Stomach (tissue), 4 donors: ENCODE measurements around the gene VASH1.

Source experiments
- POLR2AphosphoS5 ChIP-seq, 3 donors: sonication (generic); formaldehyde crosslinking; IDR thresholded peaks; one replicate each; pipeline ENCODE4 v1.6.1; 2016; ENCODE audit warnings: antibody characterized with exemption in 3 of 3
- TF ChIP-seq, protein P1 (sequence below), 7 experiments: fragments of 450-650 bp in 4 of 7; fragments of 200-600 bp in 3 of 7; sonication (generic) in 3 of 7; IDR thresholded peaks; one replicate each; pipeline ENCODE4 v1.5.1; 2016 to 2019; ENCODE audit warnings: antibody characterized with exemption in 7 of 7, control low read depth in 2 of 7, mild to moderate bottlenecking in 1 of 7

DNA sequence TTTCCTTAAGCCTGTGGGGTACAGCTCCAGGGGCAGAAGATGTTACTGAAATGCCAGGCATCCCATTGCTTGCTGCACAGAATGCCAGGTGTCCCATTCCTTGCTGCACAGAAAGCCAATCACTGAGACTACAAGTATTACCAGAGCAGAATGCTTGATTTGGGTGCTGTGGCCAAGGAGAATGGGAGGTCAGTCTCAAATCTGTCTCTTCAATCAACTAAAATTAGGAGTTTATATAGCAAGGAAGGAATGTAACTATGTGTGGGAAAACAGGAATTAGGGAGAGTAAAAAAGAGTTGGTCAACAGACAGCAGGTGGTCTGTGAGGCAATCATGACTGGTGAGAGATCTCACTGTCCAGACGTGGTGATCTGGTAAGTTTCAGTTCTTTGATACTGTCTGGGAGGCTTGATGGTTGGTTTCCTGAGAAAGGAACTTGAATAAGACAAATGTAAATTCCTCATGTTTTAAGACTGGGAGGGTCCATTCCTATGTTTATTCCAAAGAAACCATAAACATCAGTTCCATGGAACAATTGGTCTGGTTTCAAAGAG, 31.2 kb upstream of the VASH1 start:
- TF ChIP-seq, protein P1, sequence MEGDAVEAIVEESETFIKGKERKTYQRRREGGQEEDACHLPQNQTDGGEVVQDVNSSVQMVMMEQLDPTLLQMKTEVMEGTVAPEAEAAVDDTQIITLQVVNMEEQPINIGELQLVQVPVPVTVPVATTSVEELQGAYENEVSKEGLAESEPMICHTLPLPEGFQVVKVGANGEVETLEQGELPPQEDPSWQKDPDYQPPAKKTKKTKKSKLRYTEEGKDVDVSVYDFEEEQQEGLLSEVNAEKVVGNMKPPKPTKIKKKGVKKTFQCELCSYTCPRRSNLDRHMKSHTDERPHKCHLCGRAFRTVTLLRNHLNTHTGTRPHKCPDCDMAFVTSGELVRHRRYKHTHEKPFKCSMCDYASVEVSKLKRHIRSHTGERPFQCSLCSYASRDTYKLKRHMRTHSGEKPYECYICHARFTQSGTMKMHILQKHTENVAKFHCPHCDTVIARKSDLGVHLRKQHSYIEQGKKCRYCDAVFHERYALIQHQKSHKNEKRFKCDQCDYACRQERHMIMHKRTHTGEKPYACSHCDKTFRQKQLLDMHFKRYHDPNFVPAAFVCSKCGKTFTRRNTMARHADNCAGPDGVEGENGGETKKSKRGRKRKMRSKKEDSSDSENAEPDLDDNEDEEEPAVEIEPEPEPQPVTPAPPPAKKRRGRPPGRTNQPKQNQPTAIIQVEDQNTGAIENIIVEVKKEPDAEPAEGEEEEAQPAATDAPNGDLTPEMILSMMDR (IDR thresholded peaks at IDR 0.05) = no peak
- no peak for TF ChIP-seq POLR2AphosphoS5 (IDR thresholded peaks at IDR 0.05)
